HuH-7.5 (cell line): Measurements from ENCODE around the gene MFRP.

ENCODE experiments used
- DNase-seq: peaks from one replicate; pipeline ENCODE4 v3.0.0; 2011; ENCODE audit warnings: low spot score

The MFRP gene

DNA sequence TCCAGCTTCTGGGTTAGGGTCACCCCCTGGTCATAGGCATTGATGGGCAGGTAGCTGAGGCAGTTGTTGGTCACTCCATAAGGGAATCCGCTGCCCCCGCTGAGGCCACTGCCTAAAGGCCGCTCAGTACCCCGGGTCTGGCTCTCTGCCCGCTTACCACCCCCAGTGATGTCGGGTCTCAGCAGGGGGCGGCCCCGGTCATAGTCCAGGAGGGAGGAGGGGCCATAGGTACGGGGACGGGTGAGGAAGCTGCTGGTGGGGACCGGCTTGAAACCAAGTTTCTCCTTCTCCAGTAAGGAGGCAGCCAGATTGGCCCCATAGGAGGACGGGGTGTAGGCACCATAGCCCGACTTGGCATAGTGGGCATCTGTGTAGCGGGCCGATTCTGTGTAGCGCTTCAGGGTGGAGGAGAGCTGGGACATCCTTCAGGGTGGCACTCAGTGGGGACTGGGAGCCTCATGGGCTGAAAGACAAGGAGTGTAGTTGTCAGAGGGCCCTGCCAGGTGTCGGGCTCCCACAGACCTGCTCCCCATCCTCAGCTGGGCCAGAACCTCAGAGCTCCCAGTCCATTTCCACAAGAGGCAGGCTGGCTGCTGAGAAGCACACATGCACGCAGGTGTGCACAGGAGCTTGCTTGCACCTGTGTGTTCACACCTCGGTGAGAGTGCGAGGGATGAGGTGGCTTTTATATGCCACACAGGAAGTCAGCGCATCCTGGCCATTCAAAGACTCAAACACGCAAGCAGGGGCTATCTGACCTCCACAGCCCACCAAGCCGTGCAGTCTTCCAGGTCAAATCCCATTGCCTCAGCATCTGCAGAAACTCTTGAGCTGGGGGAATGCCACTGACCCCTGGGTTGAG lies 26.8 kb upstream of the MFRP start:
- no peak for DNase-seq

DNA sequence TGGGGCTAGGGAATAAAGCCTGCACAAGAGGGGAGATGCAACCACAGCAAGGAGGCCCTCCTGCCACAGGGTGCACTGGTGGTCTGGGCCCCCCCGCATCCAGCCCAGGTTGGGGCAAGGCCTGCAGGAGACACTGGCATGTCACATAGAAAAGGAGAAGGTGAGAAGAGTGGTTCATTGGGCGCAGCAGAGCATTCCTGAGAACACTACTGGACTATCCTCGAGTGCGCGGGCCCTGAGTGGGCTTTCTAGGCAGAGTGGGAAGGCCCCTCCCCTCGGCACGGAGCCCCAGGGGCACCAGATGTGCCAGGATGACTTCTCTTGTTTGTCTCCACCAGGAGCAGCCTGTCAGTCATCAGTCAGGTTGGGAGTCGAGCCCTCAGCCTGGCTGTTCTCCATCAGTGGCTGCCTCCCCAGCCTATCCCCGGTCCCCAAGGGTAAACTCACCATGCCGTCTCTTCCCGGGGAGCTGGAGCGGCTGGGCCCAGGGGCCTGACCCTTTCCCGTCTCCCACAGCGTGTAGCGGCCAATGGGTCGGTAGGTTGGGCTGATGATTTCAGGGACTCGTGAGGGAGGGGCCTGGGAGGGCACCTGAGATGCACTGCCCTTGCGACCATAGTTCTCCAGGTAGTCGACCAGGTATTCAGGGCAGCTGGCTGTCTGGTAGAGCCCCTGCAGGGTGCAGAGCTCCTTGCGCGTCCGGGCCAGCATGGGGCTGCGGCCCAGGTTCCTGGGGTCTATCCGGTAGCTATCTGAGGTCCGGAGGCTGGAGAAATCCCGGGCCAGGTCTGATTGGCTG lies 26.0 kb upstream of the MFRP start:
- no peak for DNase-seq

DNA sequence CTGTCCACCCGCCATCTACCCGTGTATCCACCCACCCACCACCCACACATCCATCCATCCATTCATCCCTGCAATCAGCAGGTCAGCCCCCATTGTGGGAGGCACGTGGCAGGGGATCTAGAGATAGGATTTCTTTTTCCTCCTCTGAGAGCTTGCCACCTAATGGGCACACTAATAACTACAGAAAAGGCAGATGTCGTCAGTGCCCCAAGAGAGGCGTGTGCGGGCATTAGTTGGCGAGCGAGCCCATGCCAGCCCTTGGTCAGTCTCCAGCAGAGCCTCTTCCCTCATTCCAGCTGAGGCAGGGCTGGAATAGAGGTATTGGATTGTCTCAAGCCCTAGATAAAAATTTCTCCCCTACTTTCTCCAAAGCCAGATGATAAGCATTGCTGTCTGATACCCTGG lies 25.3 kb upstream of the MFRP start:
- no peak for DNase-seq

DNA sequence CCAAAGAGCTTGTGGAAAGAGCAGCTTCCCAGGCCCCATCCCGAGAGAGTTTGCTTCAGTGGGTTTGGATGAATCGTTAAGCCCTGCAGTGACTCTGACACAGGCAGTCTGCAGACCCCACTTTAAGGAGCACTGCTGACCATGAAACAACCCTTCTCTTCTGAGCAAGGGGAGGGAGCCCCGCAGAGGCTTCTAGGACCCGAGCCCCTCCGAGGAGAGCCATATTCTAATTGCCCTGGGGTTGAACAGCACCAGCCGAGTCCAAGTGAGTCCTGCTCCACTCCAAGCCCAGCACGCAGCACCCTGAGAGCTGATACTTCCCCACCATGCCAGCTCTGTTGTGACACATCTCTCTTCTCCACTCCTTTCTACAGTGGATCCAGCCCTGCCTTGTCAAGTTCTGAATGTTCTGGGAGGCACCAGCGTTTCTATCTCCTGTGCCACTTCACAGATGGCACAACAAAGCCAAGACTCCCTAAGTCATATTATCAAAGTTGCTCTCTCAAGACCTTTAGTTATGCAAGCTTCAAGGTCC lies 24.6 kb upstream of the MFRP start:
- no peak for DNase-seq

DNA sequence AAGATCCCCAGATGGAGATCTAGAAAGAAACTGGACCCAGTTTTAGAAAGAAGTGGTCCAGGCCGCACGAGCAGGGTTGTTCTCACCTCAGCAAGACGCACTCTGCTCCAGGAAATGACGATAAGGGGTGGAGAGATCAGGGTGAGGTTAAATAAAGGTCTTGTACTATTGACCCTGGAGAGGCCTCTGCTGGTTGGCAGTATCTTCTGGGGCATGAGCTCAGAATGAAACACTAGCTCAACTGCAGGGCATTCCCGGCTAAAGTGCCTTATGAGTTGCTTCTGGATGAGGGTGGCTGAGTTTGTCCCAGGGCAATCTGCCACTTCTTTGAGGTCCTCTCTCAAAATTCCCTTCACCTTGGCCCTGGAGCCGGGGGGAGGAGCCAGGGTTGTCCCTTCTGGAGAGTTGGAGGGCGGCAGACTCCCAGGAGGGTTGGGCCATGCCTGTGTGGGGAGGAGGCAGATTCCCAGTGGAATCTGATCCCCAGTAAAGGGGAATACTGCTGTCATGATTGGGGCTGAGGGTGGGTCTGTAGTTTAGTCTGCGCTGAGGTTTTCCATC lies 24.1 kb upstream of the MFRP start:
- DNase-seq = no peak

DNA sequence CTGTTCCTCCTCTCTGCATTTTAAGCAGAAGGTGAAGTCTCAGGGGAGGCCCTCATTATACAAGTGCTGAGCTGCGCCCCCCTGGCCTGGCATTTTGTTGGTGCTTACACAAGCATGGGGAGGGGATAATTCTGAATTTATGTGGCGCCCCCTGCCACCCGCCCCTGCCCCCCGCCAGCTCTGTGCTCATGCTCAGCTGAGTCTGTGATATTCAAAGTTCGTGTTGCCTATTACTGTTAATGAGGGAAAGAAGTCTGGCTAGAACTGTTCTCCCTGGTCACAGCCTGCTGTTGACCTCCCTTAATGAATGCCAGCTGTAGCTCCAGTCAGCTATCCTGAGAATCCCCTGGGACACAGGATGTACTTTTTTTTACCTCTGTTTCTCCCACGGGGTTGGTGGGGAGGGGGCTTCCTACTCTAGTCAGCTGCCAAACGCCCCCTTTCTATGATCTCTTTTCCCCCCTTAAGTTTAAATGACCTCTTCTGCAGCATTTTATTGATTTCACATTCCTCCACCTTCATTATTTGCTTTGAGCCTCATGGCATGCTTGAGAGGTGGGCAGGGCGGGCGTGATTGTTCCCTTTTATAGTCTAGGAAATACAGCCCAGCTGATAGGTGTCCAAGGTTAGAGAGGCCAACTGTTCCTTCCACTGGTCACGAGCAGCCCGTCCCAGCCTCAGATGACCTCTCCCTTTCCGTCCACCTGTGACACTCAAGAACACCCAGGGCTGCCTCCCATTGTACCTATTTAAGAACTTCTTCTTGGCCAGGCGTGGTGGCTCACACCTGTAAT lies 22.8 kb upstream of the MFRP start:
- DNase-seq = no peak

DNA sequence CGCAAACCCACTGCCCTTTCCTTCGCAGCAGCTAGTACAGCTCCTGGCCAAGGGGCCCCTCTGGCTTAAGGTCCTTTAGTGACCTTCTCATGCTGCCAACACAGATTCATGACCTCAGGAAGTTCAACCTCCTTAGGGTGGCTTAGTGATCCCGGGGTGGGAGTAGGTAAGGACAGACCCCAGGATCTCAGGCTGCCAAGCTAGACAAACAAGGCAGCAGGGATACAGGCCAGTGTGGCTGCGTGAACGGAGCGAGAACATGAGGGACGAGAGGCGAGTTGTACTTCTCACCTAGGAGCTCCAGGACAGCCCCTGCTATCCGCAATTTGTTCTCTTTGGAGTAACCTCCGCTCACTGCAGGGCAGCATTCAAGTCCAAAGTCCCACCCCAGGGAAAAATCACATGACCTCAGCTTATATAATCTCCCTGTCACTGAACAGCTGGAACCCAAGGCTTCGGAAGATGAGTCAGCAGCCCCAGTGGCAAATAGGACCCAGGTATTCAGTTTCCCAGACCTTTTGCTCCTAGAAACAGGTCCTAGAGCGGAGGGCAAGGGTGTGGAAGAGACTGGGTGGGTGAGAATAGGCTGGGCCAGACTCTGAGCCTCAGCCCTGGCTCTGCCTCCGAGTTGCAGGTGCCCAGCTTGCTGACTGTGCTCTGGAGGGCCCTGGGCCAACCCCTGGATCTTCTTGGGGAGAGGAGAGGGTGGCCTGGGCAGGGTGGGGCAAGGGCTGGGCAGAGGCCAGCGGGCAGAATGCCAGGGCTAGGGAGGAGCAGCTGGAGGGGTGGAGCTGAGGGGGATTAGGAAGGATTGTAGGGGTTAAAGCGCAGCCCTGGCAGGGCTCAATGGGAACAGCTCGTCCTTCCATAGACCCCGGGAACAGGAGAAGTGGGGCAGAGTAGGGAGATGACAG lies 21.9 kb upstream of the MFRP start:
- DNase-seq = peak; percentile 74

DNA sequence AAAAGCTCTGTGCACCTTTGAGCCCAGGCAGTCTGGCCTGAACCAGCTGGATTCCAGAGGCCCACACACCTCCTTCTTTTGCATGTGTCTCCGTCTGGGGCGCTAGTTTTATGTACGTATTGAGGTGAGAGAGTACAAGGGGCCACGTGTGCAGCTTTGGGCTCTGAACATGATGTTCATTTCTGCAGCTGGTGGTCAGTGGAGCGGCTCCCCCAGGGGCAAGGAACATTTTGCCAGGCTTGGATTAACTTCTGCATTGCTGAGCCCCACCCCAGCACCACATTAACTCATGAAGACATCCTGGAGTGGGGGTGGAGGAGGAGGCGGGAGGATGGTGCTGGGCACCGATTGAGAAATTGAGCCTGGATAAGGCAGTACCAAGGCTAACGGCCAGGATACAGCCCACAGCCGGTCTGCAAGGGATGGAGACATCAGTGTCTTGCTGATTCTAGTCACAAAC lies 21.2 kb upstream of the MFRP start:
- no peak for DNase-seq

DNA sequence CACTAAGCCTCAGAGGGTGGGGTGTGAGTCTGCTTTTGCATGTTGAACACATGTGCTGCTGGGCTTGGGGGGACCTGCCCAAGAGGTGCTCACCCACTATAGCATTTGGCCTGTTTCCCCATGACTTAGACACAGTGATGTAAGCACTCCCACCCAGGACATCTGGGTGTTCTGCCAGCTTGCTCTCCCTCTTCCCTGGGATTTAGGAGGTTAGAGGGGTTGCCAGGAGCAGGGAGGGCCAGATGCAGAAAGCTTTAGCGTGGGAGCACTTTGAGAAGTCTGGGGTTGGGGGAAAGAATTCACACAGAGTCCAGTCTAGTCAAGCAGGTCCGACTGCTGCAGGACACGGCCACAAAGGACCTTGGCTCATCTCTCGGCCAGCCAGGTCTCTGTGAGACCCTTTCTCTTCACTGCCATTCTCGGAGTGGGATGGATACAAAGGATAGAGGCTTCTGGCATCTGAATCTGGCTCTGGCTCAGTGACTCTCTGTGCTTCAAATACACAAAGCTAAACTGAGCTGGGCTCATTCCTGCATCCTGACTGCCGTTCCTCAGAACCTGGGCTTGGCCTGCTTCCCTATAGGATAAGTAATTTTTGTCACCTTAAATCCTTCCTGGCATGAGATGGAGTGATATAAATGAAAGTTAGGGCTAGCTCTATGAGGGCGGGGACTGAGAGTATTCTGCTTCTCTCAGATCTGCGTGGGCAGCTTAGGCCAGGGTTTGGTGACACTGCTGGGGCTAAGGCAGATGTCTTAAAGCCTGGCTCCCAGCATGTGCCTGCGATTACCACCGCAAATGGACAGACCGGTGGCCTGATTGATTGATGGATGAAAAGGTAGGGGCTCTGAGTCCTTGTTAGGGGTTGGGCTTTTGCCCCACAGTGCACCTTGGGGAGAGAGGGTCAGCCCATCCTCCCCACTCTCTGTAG lies 20.4 kb upstream of the MFRP start:
- no peak for DNase-seq

DNA sequence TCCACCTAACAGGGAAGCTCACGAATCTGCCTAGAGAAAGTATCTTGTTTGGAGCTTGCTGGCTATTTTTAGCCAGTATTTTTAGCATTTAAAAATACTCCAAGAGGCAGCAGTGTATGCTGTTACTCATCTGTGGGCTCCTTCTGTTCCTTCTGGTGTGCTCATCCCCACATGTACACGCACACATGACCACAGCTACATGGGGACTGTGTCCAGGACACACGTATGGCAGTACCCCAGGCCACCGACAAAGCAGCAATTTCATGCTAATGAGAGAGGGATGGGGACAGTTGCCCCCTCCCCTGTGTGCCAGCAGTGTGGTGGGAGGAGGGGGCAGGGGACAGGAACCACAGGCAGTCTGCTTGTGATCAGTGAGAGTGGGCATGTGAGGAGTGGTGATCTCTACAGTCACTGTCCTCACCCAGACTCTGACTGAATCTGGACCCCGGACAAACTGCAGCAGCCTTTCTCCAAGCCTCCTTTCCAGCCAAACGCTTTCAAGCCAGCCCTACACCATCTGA lies 18.6 kb upstream of the MFRP start:
- no peak for DNase-seq

DNA sequence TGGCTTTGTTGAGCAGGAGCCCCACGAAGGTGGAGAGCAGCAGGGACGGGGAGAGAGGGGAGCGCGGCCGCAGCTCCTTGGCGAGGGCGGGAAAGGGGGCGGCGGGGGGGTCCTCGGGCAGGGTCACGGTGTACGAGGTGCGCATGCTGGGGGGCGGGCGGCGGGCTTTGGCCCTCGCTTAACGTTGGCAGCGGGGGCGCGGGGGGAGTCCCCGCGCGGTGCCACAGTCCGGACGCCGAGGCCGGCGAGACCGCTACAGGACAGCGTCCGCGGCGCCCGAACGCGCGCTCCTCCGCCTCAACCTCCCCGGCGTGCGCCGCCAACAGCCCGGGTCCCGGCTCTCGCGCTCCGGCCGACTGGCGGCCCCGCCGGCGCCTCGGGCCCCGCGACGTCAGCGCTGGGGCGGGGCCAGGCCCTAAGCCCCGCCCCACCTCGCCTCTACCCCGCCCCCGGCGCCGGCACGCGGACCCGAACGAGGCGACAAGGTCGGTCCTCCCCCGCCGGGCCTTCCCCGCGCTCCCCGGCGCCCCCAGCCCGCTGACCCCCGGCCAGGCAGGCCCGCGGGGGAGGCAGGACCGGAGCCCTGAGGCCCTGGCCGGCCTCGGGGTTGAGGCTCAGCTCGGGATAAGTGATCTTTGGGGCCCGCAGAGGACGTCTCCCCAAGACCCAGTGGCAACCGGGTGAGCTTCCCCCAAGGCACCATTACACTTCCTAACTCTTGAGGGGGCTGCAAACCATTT lies 17.5 kb upstream of the MFRP start:
- peak; percentile 56 for DNase-seq

DNA sequence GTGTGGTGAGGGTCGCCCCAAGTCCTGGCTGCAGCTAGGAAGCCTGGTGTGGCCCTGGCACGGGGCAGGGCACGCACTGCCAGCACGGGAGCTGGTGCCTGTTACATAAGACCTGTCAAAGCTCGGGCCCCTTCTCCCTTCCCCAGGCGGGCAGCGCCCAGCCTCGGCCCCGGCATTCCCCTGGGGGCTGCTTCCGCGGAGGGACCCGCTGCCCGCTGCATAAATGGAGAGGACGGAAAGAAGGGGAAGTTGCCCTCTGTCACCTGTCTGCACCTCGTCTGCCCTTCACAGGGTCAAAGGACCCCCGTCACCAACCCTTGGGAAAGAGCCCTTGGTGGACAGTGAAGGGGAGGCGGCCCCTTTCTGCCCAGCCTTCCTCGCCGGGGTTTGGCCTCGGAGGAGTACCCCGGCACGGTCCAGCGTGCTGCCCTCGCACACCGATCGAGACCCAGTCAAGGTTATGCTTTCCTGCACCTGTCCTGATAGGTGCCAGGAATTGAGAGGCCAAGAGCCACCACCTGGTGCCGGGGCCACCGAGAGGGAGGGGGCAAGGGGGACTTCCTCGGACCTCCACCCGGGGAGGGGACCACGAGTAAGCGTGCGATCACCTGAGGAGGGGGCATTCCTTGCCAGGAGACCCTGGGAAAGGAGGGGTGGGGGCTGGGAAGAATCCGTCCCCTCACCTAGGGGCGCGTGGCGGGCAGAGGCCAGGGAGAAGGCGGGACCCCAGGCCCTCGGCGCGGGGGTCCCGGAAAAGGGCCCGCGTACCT lies 16.8 kb upstream of the MFRP start:
- no peak for DNase-seq

DNA sequence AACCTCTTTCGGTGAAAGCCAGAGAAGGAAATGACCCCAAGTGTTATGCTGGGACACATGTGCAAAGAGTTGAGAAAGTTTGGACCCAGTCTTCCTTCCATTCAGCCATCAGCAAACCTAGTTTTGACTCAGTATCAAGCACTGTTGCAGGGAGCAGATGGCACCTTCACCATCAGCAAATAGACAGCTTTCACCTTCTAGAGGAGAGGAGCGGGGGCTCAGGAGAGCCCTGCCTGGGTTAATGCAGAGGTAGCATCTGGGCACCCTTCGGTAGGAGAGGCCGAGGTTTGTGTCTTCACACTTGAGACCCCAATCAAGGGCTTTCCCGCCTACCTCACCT lies 16.2 kb upstream of the MFRP start:
- no peak for DNase-seq

DNA sequence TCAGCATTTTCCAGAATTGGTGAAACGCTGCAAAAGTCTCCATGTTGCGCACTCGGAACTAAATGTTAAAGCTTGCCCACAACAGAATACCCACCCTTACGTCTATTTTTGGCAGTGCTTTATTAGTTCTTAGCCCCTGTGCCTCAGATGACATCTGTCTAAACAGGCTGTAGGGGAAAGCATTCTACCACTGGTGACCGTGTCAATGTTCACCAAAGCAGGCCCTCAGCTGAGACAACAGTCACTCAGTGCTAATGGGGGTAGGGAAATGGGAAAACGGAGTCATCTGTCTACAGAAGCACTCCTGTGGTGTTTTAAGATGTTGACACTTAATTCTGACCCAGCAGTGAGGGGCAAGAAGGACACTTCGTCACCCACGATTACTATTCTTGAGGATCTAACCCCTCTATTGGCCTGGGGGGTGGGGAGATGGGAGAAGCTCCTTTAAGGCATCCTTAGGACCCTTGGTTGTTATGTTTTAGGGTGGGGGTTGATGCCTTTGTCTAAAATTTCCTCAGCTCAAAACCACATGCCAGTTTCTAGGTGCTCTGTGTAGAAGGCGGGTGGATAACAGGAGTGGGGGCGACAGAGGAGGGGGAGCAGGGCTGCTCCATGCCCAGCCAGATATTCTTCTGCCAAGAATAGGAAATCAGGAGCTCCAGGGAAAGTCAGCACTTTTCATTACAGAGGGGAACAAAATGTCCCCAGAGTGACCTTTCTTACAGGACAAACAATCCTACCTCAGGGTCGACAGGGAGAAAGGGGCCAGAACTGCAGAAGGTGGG lies 15.6 kb upstream of the MFRP start:
- DNase-seq = no peak

DNA sequence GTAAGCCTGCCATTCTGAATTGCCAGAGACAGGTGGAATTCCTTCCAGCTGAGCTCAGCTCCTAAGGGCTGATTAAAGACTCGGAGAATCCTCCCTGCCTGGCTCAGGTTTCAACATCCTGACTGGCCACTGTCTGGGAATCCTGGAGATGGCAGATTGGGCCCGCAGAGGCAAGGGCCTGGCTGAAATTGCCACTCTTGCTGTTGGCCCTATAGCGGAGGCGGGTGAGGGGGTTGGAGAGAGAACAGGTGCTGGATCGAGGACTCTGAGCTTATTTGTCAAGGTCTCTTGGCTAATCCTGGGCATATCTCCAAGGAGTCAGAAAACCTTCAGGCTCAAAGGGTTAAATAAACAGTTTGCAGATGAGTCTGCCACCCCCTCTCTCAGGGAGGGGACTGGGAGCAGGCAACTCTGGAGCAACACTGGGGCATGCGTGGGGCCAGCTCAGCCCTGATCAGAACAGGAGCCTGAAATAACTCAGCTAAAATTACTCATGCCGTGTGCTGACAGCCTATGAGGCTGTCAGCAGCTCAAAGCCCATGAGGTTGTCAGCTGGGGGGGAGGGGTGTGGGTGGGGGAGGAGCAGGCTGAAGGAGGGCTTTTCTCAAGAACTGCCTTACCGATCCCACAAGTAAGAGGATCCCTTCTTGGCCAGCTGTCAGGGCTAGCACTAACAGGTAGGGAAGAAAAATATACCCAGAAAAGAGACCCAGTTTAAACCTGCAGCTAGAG lies 14.7 kb upstream of the MFRP start:
- DNase-seq = peak; percentile 49
